Measurements from ENCODE around the gene FAM3B.

The FAM3B gene

DNA sequence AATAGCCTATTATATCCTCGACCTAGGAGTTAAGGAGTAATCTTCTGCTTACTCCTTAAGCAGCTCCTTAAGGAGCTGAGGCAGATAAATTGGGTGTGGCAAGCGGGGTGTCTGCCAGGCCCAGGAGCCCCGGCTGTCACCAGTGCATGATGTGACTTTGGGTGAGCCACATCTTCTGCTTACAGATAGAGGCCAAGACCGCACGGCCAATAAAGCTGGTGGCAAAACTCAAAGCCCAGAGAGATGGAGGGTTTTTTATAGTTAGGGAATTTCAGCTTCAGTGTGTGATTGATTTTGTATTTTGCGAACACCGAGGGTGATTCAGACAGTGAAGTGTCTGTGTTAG, 55.1 kb downstream of the FAM3B start:
- DNase-seq (ENCODE audit: low read depth in 1 of 2, low spot score in 1 of 2) = no peak
- no peaks in the 10 kb centered on the region for H3K27me3 ChIP-seq (ENCODE audit: insufficient read depth, poor library complexity, severe bottlenecking)
- no peak overlapping the region for H3K27ac ChIP-seq (replicated peaks)
- H3K4me3 ChIP-seq (replicated peaks; ENCODE audit: insufficient read depth, low read length) = no peak overlapping the region
- TF ChIP-seq POLR2AphosphoS5 (IDR thresholded peaks at IDR 0.05; ENCODE audit: low read depth) (no peak), GABPA (IDR thresholded peaks at IDR 0.05; ENCODE audit: low read depth) (no peak), SPI1 (IDR thresholded peaks at IDR 0.05; ENCODE audit: borderline replicate concordance, low read depth) (no peak), CTCF (IDR thresholded peaks at IDR 0.05; ENCODE audit: insufficient read depth, low read length) (no peak)
- TF ChIP-seq, protein P1, sequence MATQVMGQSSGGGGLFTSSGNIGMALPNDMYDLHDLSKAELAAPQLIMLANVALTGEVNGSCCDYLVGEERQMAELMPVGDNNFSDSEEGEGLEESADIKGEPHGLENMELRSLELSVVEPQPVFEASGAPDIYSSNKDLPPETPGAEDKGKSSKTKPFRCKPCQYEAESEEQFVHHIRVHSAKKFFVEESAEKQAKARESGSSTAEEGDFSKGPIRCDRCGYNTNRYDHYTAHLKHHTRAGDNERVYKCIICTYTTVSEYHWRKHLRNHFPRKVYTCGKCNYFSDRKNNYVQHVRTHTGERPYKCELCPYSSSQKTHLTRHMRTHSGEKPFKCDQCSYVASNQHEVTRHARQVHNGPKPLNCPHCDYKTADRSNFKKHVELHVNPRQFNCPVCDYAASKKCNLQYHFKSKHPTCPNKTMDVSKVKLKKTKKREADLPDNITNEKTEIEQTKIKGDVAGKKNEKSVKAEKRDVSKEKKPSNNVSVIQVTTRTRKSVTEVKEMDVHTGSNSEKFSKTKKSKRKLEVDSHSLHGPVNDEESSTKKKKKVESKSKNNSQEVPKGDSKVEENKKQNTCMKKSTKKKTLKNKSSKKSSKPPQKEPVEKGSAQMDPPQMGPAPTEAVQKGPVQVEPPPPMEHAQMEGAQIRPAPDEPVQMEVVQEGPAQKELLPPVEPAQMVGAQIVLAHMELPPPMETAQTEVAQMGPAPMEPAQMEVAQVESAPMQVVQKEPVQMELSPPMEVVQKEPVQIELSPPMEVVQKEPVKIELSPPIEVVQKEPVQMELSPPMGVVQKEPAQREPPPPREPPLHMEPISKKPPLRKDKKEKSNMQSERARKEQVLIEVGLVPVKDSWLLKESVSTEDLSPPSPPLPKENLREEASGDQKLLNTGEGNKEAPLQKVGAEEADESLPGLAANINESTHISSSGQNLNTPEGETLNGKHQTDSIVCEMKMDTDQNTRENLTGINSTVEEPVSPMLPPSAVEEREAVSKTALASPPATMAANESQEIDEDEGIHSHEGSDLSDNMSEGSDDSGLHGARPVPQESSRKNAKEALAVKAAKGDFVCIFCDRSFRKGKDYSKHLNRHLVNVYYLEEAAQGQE (IDR thresholded peaks at IDR 0.05; ENCODE audit: insufficient replicate concordance, low read depth) = no peak

DNA sequence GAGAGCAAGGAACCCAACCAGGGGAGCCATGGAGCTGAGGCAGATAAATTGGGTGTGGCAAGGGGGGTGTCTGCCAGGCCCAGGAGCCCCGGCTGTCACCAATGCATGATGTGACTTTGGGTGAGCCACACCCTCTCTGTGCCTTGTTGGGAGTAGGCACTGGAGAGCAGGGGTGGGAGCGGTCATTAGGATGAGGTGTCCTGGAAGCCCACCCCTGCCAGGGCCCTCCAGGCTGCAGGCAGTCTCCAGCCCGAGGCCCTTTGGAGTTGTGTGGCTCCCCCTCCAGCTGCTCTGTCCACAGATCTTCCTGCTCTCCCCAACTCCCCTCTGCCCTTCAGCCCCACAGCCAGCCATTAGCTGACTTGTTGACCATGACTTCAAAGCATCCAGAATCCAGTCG, 56.7 kb downstream of the FAM3B start:
- Histone ChIP-seq H3K4me3 (replicated peaks; ENCODE audit: insufficient read depth, low read length) (no peak overlapping the region), H3K27me3 (ENCODE audit: insufficient read depth, poor library complexity, severe bottlenecking) (no peaks in the 10 kb centered on the region), H3K27ac (replicated peaks) (no peak overlapping the region)
- TF ChIP-seq POLR2AphosphoS5 (IDR thresholded peaks at IDR 0.05; ENCODE audit: low read depth) (no peak), CTCF (IDR thresholded peaks at IDR 0.05; ENCODE audit: insufficient read depth, low read length) (no peak)
- no peak for DNase-seq (ENCODE audit: low read depth in 1 of 2, low spot score in 1 of 2)

DNA sequence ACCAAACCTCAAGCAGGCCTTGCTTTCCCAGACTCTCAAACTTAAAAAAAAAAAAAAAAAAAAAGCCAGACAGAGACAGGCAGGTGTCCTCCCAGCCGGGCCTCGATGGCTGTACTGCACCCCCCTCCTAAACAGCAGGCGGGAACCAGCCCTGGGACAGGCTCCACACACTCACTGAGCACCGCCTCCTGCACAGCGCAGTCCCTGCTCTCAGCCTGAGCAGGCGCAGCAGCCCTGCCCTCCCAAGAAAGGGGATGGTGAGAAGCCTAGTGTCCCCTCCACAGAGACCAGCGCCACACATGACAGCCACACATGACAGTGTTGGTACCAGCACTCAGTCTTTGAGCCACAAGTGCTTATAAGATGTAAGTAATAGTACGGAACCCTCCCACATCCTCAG, 57.2 kb downstream of the FAM3B start:
- no peak for DNase-seq (ENCODE audit: low read depth in 1 of 2, low spot score in 1 of 2)
- TF ChIP-seq GABPA (IDR thresholded peaks at IDR 0.05; ENCODE audit: low read depth) (no peak), CTCF (IDR thresholded peaks at IDR 0.05; ENCODE audit: insufficient read depth, low read length) (no peak), SPI1 (IDR thresholded peaks at IDR 0.05; ENCODE audit: borderline replicate concordance, low read depth) (no peak), POLR2AphosphoS5 (IDR thresholded peaks at IDR 0.05; ENCODE audit: low read depth) (no peak)
- TF ChIP-seq, protein P1 (IDR thresholded peaks at IDR 0.05; ENCODE audit: insufficient replicate concordance, low read depth) = no peak
- Histone ChIP-seq H3K4me3 (replicated peaks; ENCODE audit: insufficient read depth, low read length) (no peak overlapping the region), H3K27ac (replicated peaks) (no peak overlapping the region), H3K27me3 (ENCODE audit: insufficient read depth, poor library complexity, severe bottlenecking) (no peaks in the 10 kb centered on the region)

DNA sequence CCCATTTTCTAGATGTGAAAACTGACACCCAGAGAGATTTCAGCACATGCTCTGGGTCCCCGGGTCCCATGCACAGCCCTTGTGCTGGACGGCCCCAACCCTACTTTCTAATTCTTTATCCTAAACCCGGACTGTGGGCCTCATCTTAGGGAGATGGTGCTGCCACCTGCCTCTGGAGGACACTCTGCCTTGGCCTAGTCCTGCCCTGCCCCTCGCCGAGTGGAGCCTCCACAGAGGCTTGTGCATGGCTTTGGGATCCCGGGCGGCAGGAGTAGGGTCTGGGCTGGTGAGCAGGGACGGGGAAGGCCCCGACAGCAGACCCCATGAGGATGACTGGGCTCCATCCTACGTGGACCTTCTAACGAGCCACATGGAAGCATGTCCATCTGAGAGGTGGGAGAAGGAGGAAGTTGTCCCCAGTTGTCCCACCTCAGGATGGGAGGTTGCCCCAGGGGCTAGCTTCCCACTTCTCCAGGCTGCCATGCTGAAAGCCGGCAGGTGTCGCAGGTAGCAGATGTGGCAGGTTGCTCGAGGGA, 57.6 kb downstream of the FAM3B start:
- TF ChIP-seq GABPA (IDR thresholded peaks at IDR 0.05; ENCODE audit: low read depth) (no peak), SPI1 (IDR thresholded peaks at IDR 0.05; ENCODE audit: borderline replicate concordance, low read depth) (no peak), CTCF (IDR thresholded peaks at IDR 0.05; ENCODE audit: insufficient read depth, low read length) (no peak), POLR2AphosphoS5 (IDR thresholded peaks at IDR 0.05; ENCODE audit: low read depth) (no peak)
- TF ChIP-seq, protein P1 (IDR thresholded peaks at IDR 0.05; ENCODE audit: insufficient replicate concordance, low read depth) = no peak
- Histone ChIP-seq H3K4me3 (replicated peaks; ENCODE audit: insufficient read depth, low read length) (no peak overlapping the region), H3K27me3 (ENCODE audit: insufficient read depth, poor library complexity, severe bottlenecking) (no peaks in the 10 kb centered on the region), H3K27ac (replicated peaks) (no peak overlapping the region)
- DNase-seq (ENCODE audit: low read depth in 1 of 2, low spot score in 1 of 2) = no peak
